Activated T-helper 1 cell treated with anti-CD3 and anti-CD28 coated beads, Interleukin-12 subunit alpha, Interleukin-12 subunit beta, Interleukin-2, Interleukin-4 antibody, amounts not matched to agents 30 ng/mL and 10 ng/mL and 1 ng/mL, durations not matched to agents 14 hours and 24 hours and 36 hours (primary cell): ENCODE measurements around the gene KIAA1614. TPM values are rescaled to one million over a fixed set of nuclear protein-coding genes. Genes with fewer than 3 reads are reported as not detected.

ENCODE experiments used
- total RNA-seq: library from RNA; stranded (reverse); gene quantifications from 2 replicates; pipeline ENCODE4 v1.2.3, GENCODE V29; 2022

KIAA1614 gene
- total RNA-seq, 1 donor from 2014 or later = 0.16 TPM

Other genes starting within 250 kb of the KIAA1614 start
- 32.5 and 33.1 TPM in 2 replicates for gene STX6, start 110.0 kb downstream of the KIAA1614 start, total RNA-seq
- gene MR1, start 121.1 kb downstream of the KIAA1614 start, total RNA-seq = 16.6 and 17.6 TPM in 2 replicates
- gene IER5, start 175.8 kb downstream of the KIAA1614 start, total RNA-seq = 59.4 and 61.5 TPM in 2 replicates